GM20431 (cell line): ENCODE data around the gene PARD3.
"Not testable (repeated sequence)": the region's sequence is repeated elsewhere in the genome, so short reads cannot be mapped to it uniquely, and the experiment has no call there.

Experiments
- in situ Hi-C: fragments of 300-500 bp; cut with MseI, MboI; formaldehyde crosslinking; loops from one replicate; pipeline ENCODE4 v1.15.0; 2020; ENCODE audit warnings: low sequenced_read_pairs; ENCODE audit not compliant: unreplicated experiment

The PARD3 gene

GRCh38 chr10:34815185-34816084 is at the start of gene PARD3:
TSS of gene PARD3 (minus strand) at chr10:34815296. CDS start at chr10:34814995, 301 bp downstream.
- in situ Hi-C loops: no loop called here

DNA sequence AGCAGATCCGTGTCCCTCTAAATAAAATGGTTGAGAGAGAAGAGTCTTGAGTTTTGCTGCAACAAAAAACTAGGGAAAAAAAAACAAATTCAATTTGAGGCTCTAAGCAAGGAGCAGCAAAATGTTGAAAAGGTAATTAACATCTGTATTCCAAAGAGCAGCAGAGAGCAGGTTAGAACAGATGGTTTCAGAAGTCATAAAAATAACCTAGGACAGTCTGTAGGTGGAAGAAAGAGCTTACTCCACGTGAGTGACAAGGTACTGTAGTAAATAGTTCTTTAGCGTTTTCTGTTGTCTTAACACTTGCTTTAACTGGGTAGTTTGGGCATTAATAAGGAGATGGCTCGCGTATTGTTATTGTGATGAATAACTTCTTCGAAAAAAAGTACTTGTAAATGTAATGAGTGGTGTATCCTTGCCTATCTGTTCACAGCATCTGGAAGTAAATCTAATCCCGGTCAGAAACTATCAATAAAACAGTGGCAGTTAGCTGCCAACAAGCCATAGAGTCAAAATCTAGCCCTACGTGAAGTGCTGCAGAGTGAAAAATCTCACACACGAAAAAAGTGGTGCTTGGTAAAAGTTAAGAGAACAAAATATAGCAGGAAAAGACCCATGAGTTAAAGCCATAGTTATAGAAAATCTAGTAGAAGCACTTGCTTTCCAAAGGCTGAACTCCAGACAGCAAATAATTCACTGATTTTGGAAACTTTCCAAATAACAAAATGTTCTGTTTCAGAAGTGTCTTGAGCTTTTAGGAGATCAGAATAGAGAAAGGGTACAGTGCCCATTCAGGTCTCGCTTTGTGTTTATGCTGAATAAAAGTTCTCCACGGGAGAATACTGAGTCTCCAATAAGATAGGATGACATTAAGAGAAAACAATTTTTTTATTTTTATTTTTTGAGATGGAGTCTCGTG is 49.3 kb upstream of the PARD3 start:
- in situ Hi-C loops: no loop called here

DNA sequence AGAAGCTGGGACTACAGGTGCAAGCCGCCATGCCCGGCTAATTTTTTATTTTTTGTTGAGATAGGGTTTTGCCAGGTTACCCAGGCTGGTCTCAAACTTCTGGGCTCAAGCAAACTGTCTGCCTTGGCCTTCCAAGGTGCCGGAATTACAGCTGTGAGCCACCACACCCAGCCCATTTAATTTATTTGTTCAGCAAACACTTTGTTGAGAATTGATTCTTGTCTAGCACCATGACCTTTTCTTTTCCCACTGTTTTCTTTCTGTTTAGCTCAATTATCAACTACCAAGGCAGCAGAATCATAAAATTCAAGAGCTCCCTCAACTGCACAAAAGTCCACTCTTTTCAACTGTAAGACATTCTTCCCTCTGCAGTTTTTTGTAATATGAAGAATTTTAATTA is 47.8 kb upstream of the PARD3 start:
- in situ Hi-C loops: no loop called here

- in situ Hi-C loops: no loop called here
Observed at GRCh38 chr10:34861293-34862021, 46.4 kb upstream of the PARD3 start.

DNA sequence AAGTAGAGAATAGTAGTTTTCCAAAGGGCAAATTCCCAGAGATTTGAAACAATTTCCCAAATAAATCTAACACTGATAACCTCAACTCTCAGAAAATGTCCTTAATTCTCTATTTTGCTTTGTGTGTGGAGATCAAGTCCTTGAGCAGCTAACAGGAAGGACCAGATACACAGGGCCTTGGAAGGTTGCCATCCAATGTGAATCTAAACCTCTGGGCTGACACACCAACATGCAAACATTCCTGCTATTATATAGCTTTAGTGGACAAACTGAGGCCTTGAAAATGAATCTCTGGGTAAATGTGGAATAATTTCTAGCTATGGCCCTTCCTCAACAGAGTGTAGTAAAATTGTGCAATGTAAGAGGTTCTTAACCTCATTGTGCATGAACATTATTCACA is 44.1 kb upstream of the PARD3 start:
- in situ Hi-C loops: no loop called here

GRCh38 chr10:34858003-34858402 is 42.9 kb upstream of the PARD3 start:
- in situ Hi-C loops: no loop called here

- in situ Hi-C loops: no loop called here
Observed at GRCh38 chr10:34854147-34854601, 39.1 kb upstream of the PARD3 start.

GRCh38 chr10:34853357-34853756 is 38.3 kb upstream of the PARD3 start:
- in situ Hi-C loops: no loop called here

GRCh38 chr10:34850558-34850957 is 35.5 kb upstream of the PARD3 start:
- in situ Hi-C loops: no loop called here

DNA sequence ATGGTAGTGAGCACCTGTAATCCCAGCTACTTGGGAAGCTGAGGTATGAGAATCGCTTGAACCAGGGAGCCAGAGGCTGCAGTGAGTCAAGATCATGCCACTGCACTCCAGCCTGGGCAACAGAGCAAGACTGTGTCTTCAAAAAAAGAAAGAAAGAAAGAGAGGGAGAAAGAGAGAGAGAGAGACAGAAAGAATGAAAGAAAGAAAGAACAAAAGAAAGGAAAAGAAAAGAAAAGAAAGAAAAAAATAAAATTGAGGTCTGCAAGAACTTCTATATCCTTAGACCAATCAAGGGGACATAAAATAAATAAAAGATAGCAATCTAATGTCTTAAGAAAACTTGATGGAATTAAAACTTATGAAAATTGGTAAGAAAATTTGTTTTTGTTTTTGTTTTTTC is 34.9 kb upstream of the PARD3 start:
- in situ Hi-C loops: no loop called here

DNA sequence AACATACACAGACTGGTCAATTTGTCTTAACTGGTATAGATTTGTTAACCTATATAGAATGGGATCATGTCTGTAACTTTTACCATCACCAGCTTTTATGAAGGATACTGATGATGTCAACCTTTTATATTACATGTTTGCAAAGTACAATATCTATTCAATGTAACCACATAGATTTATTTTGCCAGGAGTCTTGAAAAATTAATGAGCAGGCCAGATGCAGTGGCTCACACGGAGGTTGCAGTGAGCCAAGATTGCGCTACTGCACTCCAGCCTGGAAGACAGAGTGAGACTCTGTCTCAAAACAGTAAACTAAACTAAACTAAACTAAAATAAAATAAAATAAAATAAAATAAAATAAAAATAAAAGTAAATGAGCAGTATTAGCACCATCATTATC is 30.0 kb upstream of the PARD3 start:
- in situ Hi-C loops: no loop called here

DNA sequence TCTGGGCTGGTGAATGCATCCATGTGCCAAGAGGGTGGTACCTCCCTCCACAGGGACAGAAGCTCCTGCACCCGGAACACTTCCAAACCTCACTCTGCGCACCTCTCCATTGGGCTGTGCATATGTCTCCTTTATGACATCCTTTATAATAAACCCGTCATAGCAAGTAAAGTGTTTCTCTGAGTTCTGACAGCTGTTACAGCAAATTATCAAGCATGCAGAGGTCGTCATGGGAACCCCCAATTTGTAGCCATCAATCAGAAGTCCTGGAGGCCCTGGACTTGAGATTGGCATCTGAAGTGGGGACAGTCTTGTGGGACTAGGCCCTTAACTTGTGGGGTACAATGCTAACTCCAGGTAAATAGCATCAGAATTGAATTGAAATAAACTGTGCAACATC is 29.4 kb upstream of the PARD3 start:
- in situ Hi-C loops: no loop called here

DNA sequence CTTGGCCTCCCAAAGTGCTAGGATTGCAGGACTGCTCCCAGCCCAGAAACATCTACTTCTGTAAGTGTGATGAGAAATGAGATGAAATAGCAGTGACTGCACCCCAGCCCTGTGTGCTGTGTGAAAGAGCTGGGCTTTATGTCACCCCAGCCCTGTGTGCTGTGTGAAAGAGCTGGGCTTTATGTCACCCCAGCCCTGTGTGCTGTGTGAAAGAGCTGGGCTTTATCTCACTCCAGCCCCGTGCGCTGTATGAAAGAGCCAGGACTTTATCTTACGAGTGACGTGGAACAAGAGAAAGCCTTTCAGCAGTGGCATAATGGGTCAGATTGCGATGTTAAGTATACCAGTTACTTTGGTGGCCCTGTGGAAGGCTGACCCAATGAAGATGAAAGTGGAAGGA is 28.4 kb upstream of the PARD3 start:
- in situ Hi-C loops: not testable (repeated sequence)

DNA sequence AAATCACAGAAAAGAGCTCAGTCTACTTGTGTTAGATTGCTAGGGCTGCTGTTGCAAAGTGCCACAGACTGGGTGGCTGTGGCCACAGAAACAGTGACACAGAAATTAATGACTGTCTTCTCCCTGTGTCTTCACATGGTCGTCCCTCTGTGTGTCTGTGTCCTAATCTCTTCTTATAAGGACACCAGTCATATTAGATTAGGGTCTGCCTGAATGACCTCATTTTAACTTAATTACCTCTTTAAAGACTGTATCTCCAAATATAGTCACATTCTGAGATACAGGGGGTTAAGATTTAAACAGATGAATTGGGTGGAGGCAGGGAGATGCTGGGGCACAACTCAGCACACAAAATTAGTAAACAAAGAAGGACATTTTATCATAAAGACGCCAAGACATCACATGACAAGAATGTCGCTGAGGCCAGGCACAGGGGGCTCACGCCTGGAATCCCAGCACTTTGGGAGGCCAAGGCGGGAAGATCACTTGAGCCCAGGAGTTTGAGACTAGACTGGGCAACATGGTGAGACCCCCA is 23.3 kb upstream of the PARD3 start:
- in situ Hi-C loops: no loop called here

DNA sequence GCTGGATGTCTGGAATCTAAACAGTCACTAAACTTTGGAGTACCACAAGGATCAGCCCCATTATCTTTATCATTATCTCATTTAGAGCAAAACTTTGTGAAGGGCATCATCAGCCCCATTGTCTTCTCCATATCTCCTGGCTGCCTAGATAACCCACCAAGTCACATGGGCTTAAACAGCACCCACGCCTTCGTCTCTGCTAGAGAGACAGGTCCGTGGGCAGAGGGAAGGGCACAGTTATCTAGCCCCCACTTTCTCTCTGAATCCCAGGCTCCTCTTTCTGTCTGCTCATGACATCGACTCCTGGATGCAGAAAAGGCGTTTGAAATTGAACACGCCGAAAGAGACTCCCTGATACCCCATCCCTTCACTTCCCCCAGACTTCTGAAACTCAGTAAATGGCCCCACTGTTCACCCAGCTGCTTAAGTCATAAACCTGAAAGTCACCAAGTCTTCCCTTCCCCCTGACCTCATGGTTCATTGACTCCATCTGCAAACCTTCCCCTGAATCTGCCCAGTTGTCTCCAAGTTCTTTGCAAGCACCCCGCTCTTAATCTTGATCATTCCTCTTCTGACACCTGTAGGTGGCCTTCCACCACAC is 20.9 kb upstream of the PARD3 start:
- in situ Hi-C loops: no loop called here

- in situ Hi-C loops: no loop called here
Observed at GRCh38 chr10:34834274-34834673, 19.2 kb upstream of the PARD3 start.

DNA sequence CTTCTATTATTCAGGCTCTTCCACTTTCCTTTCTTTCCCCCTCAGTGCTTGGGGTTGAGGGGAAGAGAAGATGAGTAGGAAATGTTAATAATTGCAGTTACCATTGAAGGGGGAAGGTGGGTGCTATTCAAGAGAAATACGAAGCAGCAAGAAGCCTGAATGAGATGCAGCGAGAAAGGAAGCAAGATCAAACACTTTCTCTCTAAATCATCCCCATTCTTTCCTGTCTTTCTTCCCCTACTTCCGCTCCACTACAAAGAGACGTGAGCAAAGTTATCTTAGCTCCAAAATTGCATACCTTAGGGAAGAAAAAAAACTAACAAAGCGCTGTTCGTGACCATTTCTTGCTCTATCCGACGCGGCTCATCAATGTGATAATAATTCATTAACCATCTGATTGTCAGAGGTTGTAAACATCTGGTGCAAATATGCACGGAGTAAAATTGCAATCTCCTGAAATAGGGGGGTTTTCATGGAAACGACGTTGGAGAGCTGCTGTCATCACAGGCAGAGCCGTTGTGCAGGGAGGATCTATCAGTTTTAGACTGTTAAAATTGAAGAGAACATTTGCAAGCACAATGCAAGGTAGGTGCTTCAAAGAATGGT is 15.2 kb upstream of the PARD3 start:
- in situ Hi-C loops: no loop called here

DNA sequence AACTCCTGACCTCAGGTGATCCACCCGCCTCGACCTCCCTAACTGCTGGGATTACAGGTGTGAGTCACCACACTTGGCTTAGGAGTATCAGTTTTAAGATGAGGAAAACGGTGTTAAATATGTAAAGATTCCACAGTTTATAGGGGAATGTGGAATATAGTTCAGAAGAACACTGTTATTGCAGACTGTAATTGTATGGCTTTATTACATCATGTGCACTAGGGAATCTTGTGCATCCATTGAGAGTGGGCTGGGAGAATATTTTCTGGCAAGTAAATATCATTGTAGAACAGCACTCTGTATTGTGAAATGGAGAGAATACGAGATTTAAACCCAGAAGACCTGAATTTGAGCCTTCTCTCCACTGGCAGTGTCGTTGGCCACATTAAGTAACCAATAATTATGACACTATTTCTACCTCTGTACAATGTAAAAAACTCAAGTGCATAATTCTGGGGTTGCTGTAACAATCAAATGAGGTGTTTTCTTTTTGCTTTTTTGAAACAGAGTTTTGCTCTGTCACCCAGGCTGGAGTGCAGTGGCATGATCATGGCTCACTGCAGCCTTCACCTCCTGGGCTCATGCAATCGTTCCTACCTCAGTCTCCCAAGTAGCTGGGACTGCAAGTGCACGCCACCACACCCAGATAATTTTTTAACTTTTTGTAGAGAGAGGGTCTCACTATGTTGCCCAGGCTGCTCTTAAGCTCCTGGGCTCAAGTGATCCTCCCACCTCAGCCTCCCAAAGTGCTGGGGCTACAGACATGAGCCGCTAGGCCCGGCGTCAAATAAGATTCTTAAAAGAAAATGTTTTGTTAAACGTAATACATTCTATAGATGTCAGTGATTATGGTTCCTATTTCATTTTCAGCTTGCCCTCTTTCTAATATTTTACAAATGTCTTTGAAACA is 12.0 kb upstream of the PARD3 start:
- in situ Hi-C loops: no loop called here
